Posterior cingulate gyrus (tissue), 11 donors: ENCODE measurements around the gene NOTCH1.

ENCODE experiments used
- DNase-seq, 10 donors: peaks; one replicate each; pipeline versions ENCODE4 v3.0.0 to v3.0.0-alpha.2; 2020 to 2021; ENCODE audit warnings: mixed read lengths in 3 of 10
- intact Hi-C: fragments of 100-400 bp; cut with DNase I; formaldehyde crosslinking; loops from one replicate; pipeline ENCODE4 v1.15.1; 2023

NOTCH1 gene

GRCh38 chr9:136455043-136456002, 90.5 kb downstream of the NOTCH1 start:
- intact Hi-C loops, result no loop called here
- peak in 1 of 10 donors; percentile 75 for DNase-seq

GRCh38 chr9:136454026-136454796, 91.6 kb downstream of the NOTCH1 start:
- intact Hi-C loops, result no loop called here
- DNase-seq, result no peak

- intact Hi-C loops, result no loop called here
- DNase-seq, result no peak
These were observed 92.5 kb downstream of the NOTCH1 start for GRCh38 chr9:136453326-136453725.

GRCh38 chr9:136451221-136451877, 94.5 kb downstream of the NOTCH1 start:
- intact Hi-C loops, result no loop called here

GRCh38 chr9:136448655-136449054, 97.2 kb downstream of the NOTCH1 start:
- intact Hi-C loops, result no loop called here
- no peak for DNase-seq

More at GRCh38 chr9:136451221-136451877, 94.5 kb downstream of the NOTCH1 start:
- no peak for DNase-seq

- intact Hi-C loops, result no loop called here
These were observed 98.6 kb downstream of the NOTCH1 start for GRCh38 chr9:136447173-136447778.

GRCh38 chr9:136445799-136446198, 100.0 kb downstream of the NOTCH1 start:
- DNase-seq, result no peak
- intact Hi-C loops, result no loop called here

More at GRCh38 chr9:136447173-136447778, 98.6 kb downstream of the NOTCH1 start:
- no peak for DNase-seq
